Tibial nerve (tissue), 4 donors: Measurements from ENCODE around the gene IL17B. TPM values are rescaled to one million over a fixed set of nuclear protein-coding genes. Genes with fewer than 3 reads are reported as not detected.

Source experiments
- DNase-seq, 2 donors: peaks; one replicate each; pipeline ENCODE4 v3.0.0-alpha.2; 2019; ENCODE audit warnings: low spot score in 2 of 2
- H3K27ac ChIP-seq, 4 donors: fragments of 200-600 bp; sonication (generic) in 3 of 4; one replicate each; pipeline ENCODE4 v1.5.1; 2017 to 2019; ENCODE audit warnings: mild to moderate bottlenecking in 1 of 4
- H3K27me3 ChIP-seq, 2 donors: fragments of 200-600 bp; sonication (generic) in 1 of 2; one replicate each; pipeline versions ENCODE4 v1.5.1 to v1.6.0; 2017 to 2019
- H3K36me3 ChIP-seq, 3 donors: fragments of 200-600 bp; sonication (generic); one replicate each; pipeline ENCODE4 v1.5.1; 2018 to 2019
- H3K4me1 ChIP-seq, 4 donors: fragments of 200-600 bp; sonication (generic) in 3 of 4; one replicate each; pipeline ENCODE4 v1.5.1; 2017 to 2019
- H3K4me3 ChIP-seq, 4 donors: fragments of 200-600 bp; sonication (generic) in 3 of 4; one replicate each; pipeline ENCODE4 v1.5.1; 2017 to 2019; ENCODE audit warnings: mild to moderate bottlenecking in 1 of 4, moderate library complexity in 1 of 4
- H3K9me3 ChIP-seq, 4 donors: fragments of 200-600 bp; sonication (generic) in 3 of 4; one replicate each; pipeline ENCODE4 v1.5.1; 2017 to 2019
- EP300 ChIP-seq, 2 donors: sonication (generic); formaldehyde crosslinking; IDR thresholded peaks; one replicate each; pipeline ENCODE4 v1.6.1; 2017; ENCODE audit warnings: antibody characterized with exemption in 2 of 2, mild to moderate bottlenecking in 1 of 2
- POLR2A ChIP-seq, 2 donors: fragments of 450-650 bp; IDR thresholded peaks; one replicate each; pipeline ENCODE4 v1.6.1; 2017; ENCODE audit warnings: antibody characterized with exemption in 2 of 2, mild to moderate bottlenecking in 2 of 2, moderate library complexity in 2 of 2
- WGBS, 2 donors: methylation state at CpG; one replicate each; pipeline ENCODE4 v1.1.5; 2018; 5-methylcytosine and 5-hydroxymethylcytosine counted together
- total RNA-seq, 4 donors: library from RNA; depleted of rRNA; stranded (reverse); fragments of >200 nt; gene quantifications; one replicate each; pipeline ENCODE4 v1.1.0, GENCODE V29; 2016
- TF ChIP-seq, protein P1 (sequence below), 5 experiments: fragments of 200-600 bp in 3 of 5; fragments of 450-650 bp in 2 of 5; sonication (generic) in 3 of 5; IDR thresholded peaks; one replicate each; pipeline ENCODE4 v1.5.1; 2016 to 2019; ENCODE audit warnings: antibody characterized with exemption in 5 of 5, mild to moderate bottlenecking in 3 of 5, moderate library complexity in 2 of 5

IL17B gene
- total RNA-seq, 4 donors from 2014 or later, result 22.8 to 109 (median 80.7) TPM

DNA sequence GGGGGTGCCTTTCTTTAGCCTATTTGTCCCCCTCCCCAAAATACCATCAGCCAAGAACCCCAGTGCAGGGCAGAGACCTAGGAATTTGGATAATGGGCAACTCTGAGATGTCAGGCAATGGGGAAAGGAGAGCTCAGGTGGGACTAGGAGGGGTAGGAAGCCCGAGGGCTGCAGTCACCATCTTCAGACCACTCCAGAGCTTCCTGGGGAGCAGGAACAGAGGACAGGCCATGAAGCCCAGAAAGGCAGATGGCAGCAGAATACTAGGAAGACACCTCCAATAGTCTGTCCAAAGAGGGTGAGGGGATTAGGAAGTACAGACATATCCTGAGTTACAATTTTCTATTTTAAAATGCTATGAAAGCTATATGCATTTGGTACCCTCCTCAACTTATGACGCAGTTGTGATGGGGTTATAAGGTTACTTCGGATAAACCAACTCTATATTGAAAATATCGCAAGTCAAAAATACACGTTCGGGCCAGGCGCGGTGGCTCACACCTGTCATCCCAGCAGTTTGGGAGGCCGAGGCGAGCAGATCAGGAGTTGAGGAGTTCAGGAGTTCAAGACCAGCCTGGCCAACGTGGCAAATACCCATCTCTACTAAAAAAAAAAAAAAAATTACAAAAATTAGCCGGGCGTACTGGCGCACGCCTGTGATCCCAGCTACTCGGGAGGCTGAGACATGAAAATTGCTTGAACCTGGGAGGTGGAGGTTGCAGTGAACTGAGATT, 34.6 kb upstream of the IL17B start:
- TF ChIP-seq POLR2A (IDR thresholded peaks at IDR 0.05), result no peak
- no peak for TF ChIP-seq EP300 (IDR thresholded peaks at IDR 0.05)
- TF ChIP-seq, protein P1, sequence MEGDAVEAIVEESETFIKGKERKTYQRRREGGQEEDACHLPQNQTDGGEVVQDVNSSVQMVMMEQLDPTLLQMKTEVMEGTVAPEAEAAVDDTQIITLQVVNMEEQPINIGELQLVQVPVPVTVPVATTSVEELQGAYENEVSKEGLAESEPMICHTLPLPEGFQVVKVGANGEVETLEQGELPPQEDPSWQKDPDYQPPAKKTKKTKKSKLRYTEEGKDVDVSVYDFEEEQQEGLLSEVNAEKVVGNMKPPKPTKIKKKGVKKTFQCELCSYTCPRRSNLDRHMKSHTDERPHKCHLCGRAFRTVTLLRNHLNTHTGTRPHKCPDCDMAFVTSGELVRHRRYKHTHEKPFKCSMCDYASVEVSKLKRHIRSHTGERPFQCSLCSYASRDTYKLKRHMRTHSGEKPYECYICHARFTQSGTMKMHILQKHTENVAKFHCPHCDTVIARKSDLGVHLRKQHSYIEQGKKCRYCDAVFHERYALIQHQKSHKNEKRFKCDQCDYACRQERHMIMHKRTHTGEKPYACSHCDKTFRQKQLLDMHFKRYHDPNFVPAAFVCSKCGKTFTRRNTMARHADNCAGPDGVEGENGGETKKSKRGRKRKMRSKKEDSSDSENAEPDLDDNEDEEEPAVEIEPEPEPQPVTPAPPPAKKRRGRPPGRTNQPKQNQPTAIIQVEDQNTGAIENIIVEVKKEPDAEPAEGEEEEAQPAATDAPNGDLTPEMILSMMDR (IDR thresholded peaks at IDR 0.05), result no peak
- no peaks in the 10 kb centered on the region for H3K9me3 ChIP-seq
- H3K4me3 ChIP-seq, result peak overlapping the region in 1 of 4 donors; percentile 57
- no peaks in the 10 kb centered on the region for H3K27me3 ChIP-seq
- H3K36me3 ChIP-seq, result no peaks in the 10 kb centered on the region
- H3K4me1 ChIP-seq, result peaks cover 0 to 29% (median 6%) of the 10 kb centered on the region in 4 donors
- H3K27ac ChIP-seq, result peak overlapping the region in 3 of 4 donors; percentile 16 to 67 (median 44)
- DNase-seq, result no peak
- WGBS, 2 donors, result 82 to 85% methylated on average over 16 of the region's 16 CpGs

DNA sequence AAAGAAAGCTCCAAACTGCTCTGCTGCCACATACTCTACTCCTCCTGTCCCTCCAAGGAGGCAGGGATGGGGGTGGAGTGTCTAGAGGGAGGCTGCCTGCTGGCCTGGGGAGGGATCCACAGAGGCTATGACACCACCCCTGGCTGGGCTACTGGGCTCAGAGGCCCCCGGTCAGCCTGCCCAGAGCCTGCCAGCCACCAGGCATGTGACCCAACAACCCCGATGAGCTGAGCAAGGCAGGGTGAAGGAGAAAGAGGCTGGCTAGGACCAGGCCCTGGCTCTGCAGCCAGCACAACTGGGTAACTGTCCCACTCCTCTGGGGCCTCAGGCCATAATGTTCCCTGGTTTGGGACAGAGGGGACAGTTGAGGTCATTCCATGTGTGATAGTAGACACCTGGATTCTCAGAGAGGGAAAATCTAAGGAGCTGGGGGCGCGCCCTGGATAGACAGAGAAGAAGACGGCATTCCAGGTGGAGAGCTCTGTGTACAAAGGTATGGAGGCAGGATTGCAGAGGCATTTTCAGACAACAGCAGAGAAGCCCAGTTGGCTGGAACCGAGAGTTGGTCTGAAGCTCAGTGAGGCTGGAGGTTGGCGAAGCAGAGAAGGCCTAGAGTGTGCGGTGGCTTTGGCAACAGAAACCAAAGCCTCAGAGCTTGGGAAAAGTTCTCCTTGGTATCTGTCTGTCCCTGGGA, 33.8 kb upstream of the IL17B start:
- peak overlapping the region in 3 of 4 donors; percentile 16 to 67 (median 44) for H3K27ac ChIP-seq
- no peaks in the 10 kb centered on the region for H3K9me3 ChIP-seq
- 74 to 76% methylated on average over 7 to 8 of the region's 8 CpGs for WGBS, 2 donors
- H3K4me1 ChIP-seq, result peaks cover 0 to 27% (median 5%) of the 10 kb centered on the region in 4 donors
- H3K36me3 ChIP-seq, result no peaks in the 10 kb centered on the region
- no peaks in the 10 kb centered on the region for H3K27me3 ChIP-seq
- peak overlapping the region in 2 of 4 donors; percentile 7 to 57 for H3K4me3 ChIP-seq
- no peak for DNase-seq
- TF ChIP-seq POLR2A (IDR thresholded peaks at IDR 0.05) (no peak), EP300 (IDR thresholded peaks at IDR 0.05) (peak in 1 of 2 donors; percentile 8)

DNA sequence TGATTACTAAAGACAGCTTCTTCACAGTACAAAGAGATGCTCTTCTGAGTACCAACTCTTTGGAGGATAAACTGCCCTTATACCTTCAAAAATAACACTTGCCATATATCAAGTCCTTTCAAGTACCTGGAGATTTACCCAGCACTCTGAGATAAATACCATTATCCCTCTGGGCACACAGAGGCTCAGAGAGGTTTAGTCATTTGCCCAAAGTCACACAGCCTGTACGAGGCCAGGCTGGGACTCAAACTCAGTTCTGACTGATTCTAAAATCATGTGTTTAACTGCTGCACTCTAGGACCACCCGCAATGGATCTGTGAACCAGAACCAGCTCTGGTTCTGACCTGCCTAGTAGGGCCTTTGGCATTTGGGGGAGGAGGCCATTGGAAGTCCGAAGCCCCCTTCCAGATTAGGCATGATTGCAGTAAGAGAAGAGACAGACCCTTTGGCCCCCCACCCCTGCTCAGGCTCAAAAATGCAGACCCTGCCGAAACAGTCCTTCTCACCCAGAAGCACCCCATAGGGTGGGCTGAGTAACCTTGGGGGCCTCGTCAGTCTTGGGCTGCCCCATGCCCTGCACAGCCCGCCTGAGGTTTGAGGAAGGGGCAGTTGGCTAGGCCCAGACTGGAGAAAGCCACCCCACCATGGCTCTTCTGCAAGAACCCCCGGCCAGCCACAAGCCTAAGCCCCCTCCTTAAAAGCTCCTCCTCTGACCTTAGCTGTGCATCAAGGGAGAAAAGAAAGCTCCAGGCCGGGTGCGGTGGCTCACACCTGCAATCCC, 32.8 kb upstream of the IL17B start:
- H3K4me3 ChIP-seq, result peak overlapping the region in 3 of 4 donors; percentile 5 to 57 (median 7)
- no peaks in the 10 kb centered on the region for H3K9me3 ChIP-seq
- H3K27me3 ChIP-seq, result no peaks in the 10 kb centered on the region
- peak overlapping the region in 3 of 4 donors; percentile 44 to 67 (median 56) for H3K27ac ChIP-seq
- TF ChIP-seq, protein P1 (IDR thresholded peaks at IDR 0.05), result no peak
- TF ChIP-seq EP300 (IDR thresholded peaks at IDR 0.05), result no peak
- no peak for TF ChIP-seq POLR2A (IDR thresholded peaks at IDR 0.05)
- H3K36me3 ChIP-seq, result no peaks in the 10 kb centered on the region
- H3K4me1 ChIP-seq, result peaks cover 0 to 17% (median under 1%) of the 10 kb centered on the region in 4 donors
- no peak for DNase-seq
- 73 to 81% methylated on average over 8 to 9 of the region's 9 CpGs for WGBS, 2 donors

DNA sequence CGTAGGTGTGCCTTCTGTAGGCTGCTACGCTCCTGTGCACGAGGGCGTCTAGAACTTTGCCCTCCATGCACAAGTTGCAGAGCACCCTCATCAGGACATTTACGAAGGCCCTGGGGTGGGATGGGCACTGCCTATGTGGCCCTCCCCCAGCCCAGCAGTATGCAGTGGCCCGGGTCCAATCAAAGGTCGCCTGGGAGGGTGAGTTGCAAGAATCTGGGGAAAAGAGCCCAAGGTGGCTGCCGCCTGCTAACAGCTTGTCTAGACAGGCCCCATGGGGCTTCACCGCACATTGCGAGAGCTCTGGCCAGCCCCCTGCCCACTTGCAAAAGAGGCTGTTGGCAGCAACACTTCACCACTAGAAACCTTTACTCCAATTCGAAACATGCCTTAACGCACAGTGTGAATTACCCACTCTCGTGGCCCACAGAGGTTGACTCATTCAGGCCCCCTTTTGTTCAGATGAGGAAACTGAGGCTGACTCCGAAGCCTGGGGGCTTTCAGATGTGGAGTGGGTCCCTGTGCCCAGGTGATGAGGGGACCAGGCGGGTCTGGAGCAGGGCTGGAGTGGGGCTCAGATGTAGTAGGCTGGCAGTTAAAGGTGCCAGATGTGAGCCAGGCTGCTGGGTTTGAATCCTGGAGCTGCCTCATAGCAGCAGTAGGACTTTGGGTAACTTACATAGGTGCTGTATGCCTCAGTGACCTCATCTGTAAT, 31.8 kb upstream of the IL17B start:
- 71 to 73% methylated on average over 15 of the region's 15 CpGs for WGBS, 2 donors
- H3K36me3 ChIP-seq, result no peaks in the 10 kb centered on the region
- peaks cover 0 to 20% (median 0%) of the 10 kb centered on the region in 4 donors for H3K4me1 ChIP-seq
- peak overlapping the region in 3 of 4 donors; percentile 27 to 44 (median 42) for H3K27ac ChIP-seq
- no peaks in the 10 kb centered on the region for H3K27me3 ChIP-seq
- H3K4me3 ChIP-seq, result peak overlapping the region in 3 of 4 donors; percentile 9 to 57 (median 50)
- no peaks in the 10 kb centered on the region for H3K9me3 ChIP-seq
- DNase-seq, result no peak
- TF ChIP-seq EP300 (IDR thresholded peaks at IDR 0.05), result peak in 1 of 2 donors; percentile 22
- TF ChIP-seq, protein P1 (IDR thresholded peaks at IDR 0.05), result no peak
- no peak for TF ChIP-seq POLR2A (IDR thresholded peaks at IDR 0.05)

DNA sequence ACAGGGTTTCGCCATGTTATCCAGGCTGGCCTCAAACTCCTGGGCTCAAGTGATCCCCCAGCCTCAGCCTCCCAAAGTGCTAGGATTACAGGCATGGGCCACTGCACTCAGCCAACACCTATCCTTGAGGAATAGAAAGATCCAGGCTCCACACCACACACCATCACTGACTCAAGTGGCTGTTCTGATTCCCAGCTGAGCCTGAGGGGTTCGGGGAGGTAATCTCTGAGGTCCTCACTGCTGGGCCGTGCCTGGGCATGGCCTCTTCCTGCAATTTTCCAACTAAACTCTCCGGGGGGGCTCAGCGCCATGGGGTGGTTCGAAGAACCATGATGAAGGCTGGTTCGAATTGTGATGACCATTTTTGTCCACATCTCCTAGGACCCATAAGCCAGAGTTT, 31.0 kb upstream of the IL17B start:
- 81 to 86% methylated on average over 7 of the region's 7 CpGs for WGBS, 2 donors
- TF ChIP-seq, protein P1 (IDR thresholded peaks at IDR 0.05), result no peak
- no peak for TF ChIP-seq POLR2A (IDR thresholded peaks at IDR 0.05)
- TF ChIP-seq EP300 (IDR thresholded peaks at IDR 0.05), result no peak
- H3K4me3 ChIP-seq, result peak overlapping the region; percentile 30 to 57 (median 42)
- H3K4me1 ChIP-seq, result peaks cover 0 to 28% (median 0%) of the 10 kb centered on the region in 4 donors
- H3K27me3 ChIP-seq, result no peaks in the 10 kb centered on the region
- H3K27ac ChIP-seq, result peak overlapping the region in 2 of 4 donors; percentile 89 to 90
- no peaks in the 10 kb centered on the region for H3K36me3 ChIP-seq
- DNase-seq, result no peak
- H3K9me3 ChIP-seq, result no peaks in the 10 kb centered on the region
